ENCODE measurements around the gene CCDC187.

The CCDC187 gene

DNA sequence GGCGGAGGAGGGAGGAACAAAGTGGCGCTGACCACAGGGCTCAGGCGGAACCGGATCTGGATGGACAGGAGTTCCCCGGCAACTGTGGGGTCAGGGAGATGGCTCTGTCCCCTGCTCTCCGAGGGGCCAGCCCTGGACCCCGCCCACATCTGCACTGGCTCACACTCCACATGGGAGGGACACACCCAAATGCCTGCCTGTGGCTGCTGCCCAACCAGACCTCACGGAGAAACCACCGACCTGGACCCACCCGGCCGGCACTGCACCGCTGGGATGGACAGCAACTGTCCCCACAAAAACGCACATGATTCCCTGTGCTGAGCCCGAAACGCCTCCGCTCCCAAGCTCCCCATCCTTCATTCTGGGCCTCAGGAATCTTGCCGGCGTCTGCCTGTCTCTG is 4.8 kb downstream of the CCDC187 start:
- H4K20me1 ChIP-seq (ENCODE audit: control insufficient read depth, insufficient read depth, low read depth, low read length): no peaks in the 10 kb centered on the region
- no peak overlapping the region for H3K4me3 ChIP-seq (ENCODE audit: low read length)
- no peaks in the 10 kb centered on the region for H3K4me1 ChIP-seq (ENCODE audit: control insufficient read depth, low read length)
- peaks cover under 1% of the 10 kb centered on the region; the same call in 1 of the 2 replicates for H3K9me3 ChIP-seq (ENCODE audit: control insufficient read depth, insufficient read depth, low read length)
- no peaks in the 10 kb centered on the region for H3K79me2 ChIP-seq (ENCODE audit: control insufficient read depth, low read length)
- no peaks in the 10 kb centered on the region for H3K36me3 ChIP-seq (ENCODE audit: control insufficient read depth, low read length)
- TF ChIP-seq, protein P1, sequence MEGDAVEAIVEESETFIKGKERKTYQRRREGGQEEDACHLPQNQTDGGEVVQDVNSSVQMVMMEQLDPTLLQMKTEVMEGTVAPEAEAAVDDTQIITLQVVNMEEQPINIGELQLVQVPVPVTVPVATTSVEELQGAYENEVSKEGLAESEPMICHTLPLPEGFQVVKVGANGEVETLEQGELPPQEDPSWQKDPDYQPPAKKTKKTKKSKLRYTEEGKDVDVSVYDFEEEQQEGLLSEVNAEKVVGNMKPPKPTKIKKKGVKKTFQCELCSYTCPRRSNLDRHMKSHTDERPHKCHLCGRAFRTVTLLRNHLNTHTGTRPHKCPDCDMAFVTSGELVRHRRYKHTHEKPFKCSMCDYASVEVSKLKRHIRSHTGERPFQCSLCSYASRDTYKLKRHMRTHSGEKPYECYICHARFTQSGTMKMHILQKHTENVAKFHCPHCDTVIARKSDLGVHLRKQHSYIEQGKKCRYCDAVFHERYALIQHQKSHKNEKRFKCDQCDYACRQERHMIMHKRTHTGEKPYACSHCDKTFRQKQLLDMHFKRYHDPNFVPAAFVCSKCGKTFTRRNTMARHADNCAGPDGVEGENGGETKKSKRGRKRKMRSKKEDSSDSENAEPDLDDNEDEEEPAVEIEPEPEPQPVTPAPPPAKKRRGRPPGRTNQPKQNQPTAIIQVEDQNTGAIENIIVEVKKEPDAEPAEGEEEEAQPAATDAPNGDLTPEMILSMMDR (IDR thresholded peaks at IDR 0.05; ENCODE audit: low read depth, low read length, poor library complexity, severe bottlenecking): no peak
- no peaks in the 10 kb centered on the region for H3K9me2 ChIP-seq (replicated peaks; ENCODE audit: control insufficient read depth, low read length)
- H3K27me3 ChIP-seq (ENCODE audit: control insufficient read depth, low read length): no peaks in the 10 kb centered on the region
- H3F3A ChIP-seq (ENCODE audit: control insufficient read depth, insufficient read depth): no peaks in the 10 kb centered on the region
- H3K4me2 ChIP-seq (ENCODE audit: low read length): no peak overlapping the region
- no peak overlapping the region for H3K27ac ChIP-seq (ENCODE audit: low read depth, low read length)

- H3K36me3 ChIP-seq (ENCODE audit: control insufficient read depth, low read length): no peaks in the 10 kb centered on the region
- no peak for TF ChIP-seq EZH2phosphoT487 (IDR thresholded peaks at IDR 0.05; ENCODE audit: borderline replicate concordance, low read length)
- TF ChIP-seq, protein P1 (IDR thresholded peaks at IDR 0.05; ENCODE audit: low read depth, low read length, poor library complexity, severe bottlenecking): no peak
- peaks cover 3% of the 10 kb centered on the region; the same call in 1 of the 2 replicates for H3F3A ChIP-seq (ENCODE audit: control insufficient read depth, insufficient read depth)
- H3K4me1 ChIP-seq (ENCODE audit: control insufficient read depth, low read length): no peaks in the 10 kb centered on the region
- H3K27me3 ChIP-seq (ENCODE audit: control insufficient read depth, low read length): no peaks in the 10 kb centered on the region
- peaks cover 11% of the 10 kb centered on the region; the same call in 1 of the 2 replicates for H3K9me3 ChIP-seq (ENCODE audit: control insufficient read depth, insufficient read depth, low read length)
- H3K9me2 ChIP-seq (replicated peaks; ENCODE audit: control insufficient read depth, low read length): no peaks in the 10 kb centered on the region
- no peak overlapping the region for H3K4me2 ChIP-seq (ENCODE audit: low read length)
- H3K4me3 ChIP-seq (ENCODE audit: low read length): no peak overlapping the region
- H3K79me2 ChIP-seq (ENCODE audit: control insufficient read depth, low read length): no peaks in the 10 kb centered on the region
- no peak overlapping the region for H3K27ac ChIP-seq (ENCODE audit: low read depth, low read length)
- no peaks in the 10 kb centered on the region for H4K20me1 ChIP-seq (ENCODE audit: control insufficient read depth, insufficient read depth, low read depth, low read length)
Observed at GRCh38 chr9:136297766-136298735, 5.8 kb downstream of the CCDC187 start.

- Histone ChIP-seq H3K27me3 (ENCODE audit: control insufficient read depth, low read length) (no peaks in the 10 kb centered on the region), H3K4me2 (ENCODE audit: low read length) (no peak overlapping the region), H4K20me1 (ENCODE audit: control insufficient read depth, insufficient read depth, low read depth, low read length) (no peaks in the 10 kb centered on the region)
Observed at GRCh38 chr9:136297016-136297691, 6.7 kb downstream of the CCDC187 start.

More at GRCh38 chr9:136297016-136297691, 6.7 kb downstream of the CCDC187 start:
- Histone ChIP-seq H3K36me3 (ENCODE audit: control insufficient read depth, low read length) (no peaks in the 10 kb centered on the region), H3K9me2 (replicated peaks; ENCODE audit: control insufficient read depth, low read length) (no peaks in the 10 kb centered on the region), H3K79me2 (ENCODE audit: control insufficient read depth, low read length) (no peaks in the 10 kb centered on the region), H3K9me3 (ENCODE audit: control insufficient read depth, insufficient read depth, low read length) (peaks cover 12% of the 10 kb centered on the region; the same call in 1 of the 2 replicates), H3K4me1 (ENCODE audit: control insufficient read depth, low read length) (no peaks in the 10 kb centered on the region), H3K4me3 (ENCODE audit: low read length) (no peak overlapping the region), H3F3A (ENCODE audit: control insufficient read depth, insufficient read depth) (peaks cover 3% of the 10 kb centered on the region; the same call in 1 of the 2 replicates), H3K27ac (ENCODE audit: low read depth, low read length) (no peak overlapping the region)
- no peak for TF ChIP-seq EZH2phosphoT487 (IDR thresholded peaks at IDR 0.05; ENCODE audit: borderline replicate concordance, low read length)
